ENCODE results near the gene UTS2B. TPM values are rescaled to one million over a fixed set of nuclear protein-coding genes. Genes with fewer than 3 reads are reported as not detected.

UTS2B gene
- 0.68 TPM in 1 of 2 replicates, not detected in the other for total RNA-seq

GRCh38 chr3:191329654-191330529 lies at the start of gene UTS2B:
Gene UTS2B, minus strand, starts transcription at chr3:191330526. Its CDS starts 48,337 bp downstream, at chr3:191282189.
- DNase-seq, result peak; percentile 60

DNA sequence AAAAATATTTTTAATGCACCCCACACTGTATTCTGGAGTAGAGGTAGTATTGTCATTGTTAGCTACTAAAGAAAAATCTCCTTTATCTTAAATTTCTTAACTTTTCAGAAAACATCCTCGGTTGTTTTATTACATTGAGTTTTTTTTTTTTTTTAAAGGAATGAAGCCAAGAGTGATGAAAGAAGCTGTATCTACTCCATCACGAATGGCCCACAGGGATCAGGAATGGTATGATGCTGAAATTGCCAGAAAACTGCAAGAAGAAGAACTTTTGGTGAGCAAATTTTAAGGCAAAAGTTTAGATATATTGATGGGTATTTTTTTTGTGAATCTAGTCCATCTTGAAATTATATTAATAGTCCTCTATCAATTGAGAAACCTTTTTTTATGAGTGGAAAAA lies 49.7 kb upstream of the UTS2B start:
- DNase-seq, result no peak

DNA sequence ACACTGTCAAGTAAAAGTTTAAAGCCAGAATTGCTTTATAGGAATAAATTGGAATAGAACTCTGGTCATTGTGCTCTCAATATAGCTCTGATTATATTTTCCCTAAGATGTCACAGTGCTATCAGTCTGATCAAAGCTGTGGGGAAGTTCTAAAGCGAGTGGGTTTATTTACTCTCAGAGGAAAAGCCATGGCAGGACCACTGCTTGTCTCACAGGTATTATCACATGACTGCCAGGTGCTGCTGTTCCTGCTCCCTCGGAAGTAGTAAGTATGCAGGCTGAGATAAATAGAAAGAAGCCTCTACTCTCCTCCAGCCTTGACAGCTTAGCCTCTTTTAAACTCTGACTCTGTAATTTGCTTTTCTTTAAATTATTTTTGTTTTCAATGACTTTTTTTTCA lies 49.1 kb upstream of the UTS2B start:
- no peak for DNase-seq

DNA sequence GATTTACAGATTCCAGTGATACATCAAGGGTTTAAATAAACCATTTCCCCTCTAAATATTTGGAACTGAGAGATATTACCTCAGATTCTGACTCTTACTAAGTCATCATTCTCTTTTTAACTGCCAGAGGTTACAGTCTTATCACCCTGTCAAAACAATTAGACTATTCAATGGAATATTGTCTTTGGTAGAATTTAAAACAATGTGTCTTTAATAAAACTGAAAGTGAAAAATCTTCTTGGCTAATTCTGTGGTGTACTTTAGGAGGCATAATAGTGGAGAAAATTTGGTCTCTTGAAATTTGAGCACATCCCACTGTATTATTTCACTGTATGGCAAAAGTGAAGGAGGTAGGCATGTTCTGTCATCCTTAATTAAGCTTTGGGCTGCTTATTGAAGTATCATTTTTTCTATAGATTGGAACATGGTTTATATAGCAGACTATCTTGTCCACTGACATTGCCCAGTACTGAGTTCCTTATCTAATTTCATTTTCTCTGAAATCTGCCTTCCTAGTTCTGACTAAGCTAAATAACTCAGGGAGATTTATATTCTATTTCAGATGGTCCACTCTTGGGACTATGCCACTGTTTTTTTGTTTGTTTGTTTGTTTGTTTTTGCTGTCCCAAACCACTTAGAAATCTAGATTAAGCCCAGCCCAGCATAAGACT lies 48.0 kb upstream of the UTS2B start:
- DNase-seq, result no peak

DNA sequence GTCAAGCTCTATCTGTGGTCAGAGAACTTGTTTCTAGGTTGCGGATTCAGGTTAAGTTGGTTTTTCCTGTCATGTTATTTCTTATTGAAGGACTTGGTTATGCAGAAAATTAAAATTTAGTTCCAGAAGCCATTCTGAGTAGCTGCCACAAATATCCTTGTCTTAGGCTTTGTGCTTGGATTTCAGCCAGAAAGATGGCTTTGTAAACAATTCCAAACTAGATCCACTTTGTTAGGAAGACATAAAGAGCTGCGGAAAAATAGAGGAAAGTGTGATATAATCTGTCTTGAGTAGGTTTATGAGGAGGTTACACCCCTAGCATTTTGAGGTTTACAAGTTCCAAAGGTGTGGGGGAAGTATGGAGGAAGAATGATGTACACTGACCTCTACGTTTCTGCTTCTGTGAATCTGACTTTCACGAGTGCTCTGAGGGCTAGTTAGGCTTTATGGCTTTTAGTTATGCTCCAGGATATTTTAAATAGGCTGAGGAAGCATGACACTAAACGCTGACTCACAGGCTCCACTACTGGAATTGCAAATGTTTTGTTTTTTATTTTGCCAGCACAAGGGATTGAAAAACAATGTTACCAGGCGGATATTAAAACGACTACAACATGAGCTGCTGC lies 46.3 kb upstream of the UTS2B start:
- peak; percentile 88 for DNase-seq

DNA sequence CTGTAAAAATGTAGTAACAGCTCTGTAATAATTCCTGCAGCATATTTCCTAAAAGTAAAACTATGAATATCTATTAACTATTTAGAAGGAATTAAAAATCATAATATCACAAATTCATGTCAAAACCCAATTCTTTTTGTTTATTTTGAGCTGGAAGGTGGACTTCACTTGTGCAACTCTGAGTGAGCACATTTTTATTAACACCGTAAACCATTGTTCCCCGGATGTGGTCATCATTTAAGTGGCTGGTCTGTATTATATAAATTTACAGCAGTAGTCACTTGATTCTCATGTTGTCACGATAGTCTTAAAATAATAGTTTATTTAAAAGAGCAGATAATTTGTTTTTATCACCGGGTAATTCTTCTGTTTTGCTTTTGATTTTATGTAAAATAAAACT lies 43.0 kb upstream of the UTS2B start:
- DNase-seq, result no peak

DNA sequence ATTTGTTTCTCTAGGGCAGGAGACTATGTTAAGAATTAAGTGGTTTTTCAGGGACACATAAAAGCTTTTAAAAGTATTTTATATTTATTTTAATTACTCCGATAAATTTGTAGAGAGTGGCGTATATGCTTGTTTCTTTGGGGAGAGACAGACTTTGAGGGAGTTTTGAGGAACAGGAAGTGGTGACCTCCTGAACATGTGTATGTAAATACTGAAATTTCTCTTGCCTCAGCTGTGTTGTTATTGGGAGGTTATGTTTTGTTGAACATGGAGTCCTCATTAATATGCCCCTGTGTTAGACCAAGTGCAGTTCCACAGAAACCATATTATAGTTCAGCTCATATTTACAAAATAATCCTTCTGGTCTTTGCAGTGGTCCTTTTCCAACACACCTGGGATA lies 41.8 kb upstream of the UTS2B start:
- no peak for DNase-seq

GRCh38 chr3:191369616-191370010 lies 39.3 kb upstream of the UTS2B start:
- DNase-seq, result no peak

GRCh38 chr3:191368755-191369615 lies 38.7 kb upstream of the UTS2B start:
- DNase-seq, result no peak

- peak; percentile 77 for DNase-seq
Measured at GRCh38 chr3:191366675-191367074, 36.3 kb upstream of the UTS2B start.

- no peak for DNase-seq
Measured at GRCh38 chr3:191363221-191363620, 32.9 kb upstream of the UTS2B start.

DNA sequence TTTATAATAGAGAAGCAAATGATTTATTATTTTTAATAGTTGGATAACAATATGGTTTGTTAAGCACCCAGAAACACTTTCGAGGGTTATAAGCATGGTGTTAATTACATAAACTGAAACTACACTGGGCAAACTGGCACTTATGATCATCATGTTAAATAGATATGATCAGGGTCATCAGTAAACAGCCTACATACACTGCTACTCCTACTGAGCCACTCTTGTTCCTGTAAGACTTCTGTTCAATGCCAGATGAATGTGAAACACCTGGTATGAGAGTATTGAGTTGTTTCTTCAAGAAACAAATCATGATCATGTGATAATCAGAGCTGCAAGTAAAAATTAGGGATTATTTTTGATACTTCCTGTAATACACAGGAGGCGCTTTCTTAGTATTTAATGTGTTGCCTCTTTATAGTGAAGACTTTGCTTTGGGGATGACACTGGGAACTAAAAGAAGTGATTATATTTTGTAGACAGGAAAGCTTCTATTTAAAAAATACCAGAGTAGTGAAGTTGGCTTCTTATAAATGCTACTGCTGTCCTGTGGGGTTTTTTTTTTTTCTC lies 32.3 kb upstream of the UTS2B start:
- DNase-seq, result no peak

DNA sequence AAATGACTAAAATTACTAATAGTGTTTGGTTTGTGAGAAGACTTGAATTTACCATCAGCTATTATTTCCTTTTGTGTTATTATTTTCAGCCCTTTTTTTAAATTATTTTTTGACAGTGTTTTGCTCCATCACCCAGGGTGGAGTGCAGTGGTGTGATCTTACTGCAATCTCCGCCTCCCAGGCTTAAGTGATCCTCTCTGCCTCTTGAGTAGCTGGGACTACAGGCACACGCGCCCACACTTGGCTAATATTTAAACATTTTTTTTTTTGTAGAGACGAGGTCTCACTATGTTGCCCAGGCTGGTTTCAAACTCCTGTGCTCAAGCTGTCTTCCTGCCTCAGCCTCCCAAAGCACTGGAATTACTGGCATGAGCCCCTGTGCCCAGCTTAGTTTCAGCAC lies 31.7 kb upstream of the UTS2B start:
- no peak for DNase-seq

DNA sequence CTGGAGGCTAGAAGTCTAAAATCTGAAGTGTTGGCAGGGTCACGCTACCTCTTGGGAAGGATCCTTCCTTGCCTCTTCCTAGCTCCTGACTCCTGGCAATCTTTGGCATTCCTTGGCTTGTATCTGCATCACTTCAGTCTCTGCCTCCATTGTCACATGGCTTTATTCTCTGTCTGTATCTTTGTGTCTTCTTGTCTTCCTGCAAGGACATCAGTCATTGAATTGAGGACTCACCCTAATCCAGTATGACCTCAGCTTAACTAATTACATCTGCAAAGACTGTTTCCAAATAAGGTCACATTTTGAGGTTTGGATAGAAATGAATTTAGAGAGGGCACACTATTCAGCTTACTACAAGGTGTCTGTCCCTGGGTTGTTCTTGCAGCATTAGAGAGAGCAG lies 31.1 kb upstream of the UTS2B start:
- DNase-seq, result no peak

DNA sequence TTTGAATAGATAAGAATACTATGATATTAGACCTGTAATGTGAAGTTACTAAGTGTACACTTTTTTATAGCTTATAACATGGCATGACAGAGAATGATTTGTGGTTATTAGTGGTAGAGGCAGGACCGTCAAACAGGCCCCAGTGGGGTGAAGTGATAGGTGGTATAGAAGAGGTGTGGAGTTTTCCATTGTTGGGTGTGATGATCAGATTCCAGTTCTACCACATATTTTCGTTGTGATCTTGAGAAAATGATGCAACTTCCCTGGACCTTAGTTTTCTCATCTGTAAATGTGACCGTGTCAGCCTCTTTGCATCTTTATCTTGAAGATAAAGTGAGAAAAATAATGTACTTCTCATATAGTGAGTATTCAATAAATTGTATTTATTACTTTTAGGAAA lies 30.3 kb upstream of the UTS2B start:
- no peak for DNase-seq

GRCh38 chr3:191358929-191359328 lies 28.6 kb upstream of the UTS2B start:
- peak; percentile 46 for DNase-seq

DNA sequence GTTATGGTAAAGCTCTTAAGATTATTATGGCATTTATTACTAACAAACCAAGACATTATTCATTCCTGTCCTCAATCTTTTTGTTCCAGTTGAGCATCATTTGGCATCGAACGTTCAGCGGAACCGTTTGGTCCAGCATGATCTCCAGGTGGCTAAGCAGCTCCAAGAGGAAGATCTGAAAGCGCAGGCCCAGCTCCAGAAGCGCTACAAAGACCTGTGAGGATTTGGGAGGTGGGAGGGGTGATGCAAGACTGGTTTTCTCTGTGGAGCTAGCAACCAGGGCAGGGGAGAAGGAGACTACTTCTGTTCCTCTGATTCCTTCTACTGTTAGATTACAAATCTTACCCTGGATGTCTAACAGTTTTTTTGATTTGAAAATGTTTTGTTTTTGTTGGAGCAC lies 27.6 kb upstream of the UTS2B start:
- no peak for DNase-seq

DNA sequence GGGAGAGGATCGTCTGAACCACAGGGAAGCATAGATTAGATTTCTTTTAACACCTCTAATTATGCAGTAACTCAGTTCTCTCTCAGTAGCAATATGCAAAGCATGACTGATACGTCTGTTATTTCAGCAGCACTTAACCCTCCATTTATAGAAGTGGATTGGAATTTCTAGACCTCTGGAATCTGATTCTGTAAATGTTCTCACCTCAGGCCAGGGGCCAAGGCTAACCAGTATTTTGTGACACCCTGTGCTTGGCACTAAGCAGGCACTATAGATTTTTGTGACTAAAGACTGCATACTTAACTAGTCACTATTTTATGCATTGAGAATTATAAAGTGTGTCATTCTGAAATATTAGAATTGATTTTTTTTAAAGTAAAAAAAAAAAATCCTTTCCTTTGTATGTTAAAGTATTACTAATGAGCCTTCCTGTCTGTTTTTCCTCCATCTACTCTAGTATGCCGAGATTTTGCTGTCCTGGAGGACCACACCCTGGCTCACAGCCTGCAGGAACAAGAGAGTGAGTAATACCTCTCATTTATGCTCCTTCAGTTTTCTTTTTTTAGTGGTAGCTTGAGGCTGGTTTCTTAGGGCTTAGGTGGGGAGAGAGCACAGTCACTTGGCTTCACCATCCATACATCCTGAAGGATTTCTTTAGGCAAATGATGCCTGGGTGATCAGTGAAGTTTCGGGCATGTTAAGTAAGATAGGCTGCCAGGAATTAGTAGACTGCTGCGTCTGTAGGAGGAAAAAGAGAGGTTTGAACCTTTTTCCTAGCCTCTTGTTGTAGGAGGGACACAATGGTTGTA lies 26.5 kb upstream of the UTS2B start:
- peak; percentile 67 for DNase-seq

DNA sequence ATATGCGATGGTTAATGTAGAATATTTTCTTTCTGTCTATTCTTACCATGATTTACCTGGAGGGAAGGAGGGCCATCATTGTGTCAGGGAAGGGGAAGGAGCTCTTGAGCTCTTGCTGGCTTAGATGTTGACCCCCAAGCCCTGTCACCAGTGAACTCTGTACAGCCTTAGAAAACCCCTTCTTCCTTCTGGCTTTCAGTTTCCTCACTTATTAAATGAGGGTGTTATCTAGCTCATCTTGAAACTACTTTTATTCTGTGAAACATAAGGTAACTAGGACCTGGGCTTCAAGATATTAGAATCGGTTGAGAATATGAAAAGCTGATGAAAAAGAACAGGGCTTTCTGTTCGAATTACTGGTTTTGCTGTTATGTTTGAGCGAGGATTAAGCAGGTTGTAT lies 25.1 kb upstream of the UTS2B start:
- no peak for DNase-seq

DNA sequence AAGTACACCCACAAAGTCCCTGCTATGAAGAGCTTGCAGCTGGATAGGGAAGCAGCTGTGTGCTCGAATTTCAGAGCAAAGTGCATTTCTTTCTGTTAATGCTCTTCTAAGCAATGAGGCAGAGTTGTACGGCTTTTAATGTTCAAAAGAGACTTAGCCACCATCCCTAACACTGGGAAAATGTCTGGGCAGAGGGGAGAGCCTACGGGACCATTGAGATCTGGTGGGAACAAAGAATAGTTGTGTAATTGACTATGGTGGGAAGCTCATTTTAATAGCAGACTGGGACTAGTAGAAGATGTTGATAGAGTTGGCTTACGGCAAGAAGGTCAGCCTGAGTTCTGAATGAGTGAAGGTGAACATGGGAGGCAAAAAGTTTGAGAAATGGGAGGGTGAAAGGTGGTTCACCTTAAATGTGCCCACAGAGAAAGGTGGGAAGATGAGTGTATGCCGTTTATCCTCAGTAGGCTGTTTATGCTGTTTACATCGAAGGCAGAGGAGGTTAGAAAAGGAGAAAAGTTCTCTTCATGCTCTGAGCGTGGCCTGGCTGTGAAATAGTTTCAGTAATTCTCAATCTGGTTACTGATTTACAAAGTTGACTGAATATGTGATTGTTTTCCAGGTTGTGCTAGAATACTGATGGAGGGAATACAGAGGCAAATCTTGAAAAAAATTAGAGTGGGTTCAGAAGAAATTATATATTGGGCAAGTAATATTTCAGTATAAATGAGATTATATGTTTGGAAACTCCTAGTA lies 22.9 kb upstream of the UTS2B start:
- DNase-seq, result no peak

DNA sequence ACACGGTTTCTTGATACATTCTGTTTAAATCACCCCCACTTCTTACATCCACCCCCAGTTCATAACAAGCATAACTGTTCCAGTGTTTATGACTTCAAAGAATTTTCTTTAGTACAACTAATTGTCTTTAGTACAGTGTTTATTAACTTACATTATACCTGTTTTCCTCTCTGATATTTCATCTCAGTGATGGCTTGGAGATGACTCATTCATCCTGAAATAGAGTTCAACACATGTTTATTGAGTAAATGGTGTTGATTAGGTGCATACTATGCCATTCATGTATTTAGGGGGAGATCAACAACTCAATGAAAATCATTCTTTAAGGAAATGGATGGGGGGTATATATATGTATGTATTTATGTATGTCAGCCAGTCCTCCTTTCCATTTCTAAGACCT lies 21.7 kb upstream of the UTS2B start:
- DNase-seq, result peak; percentile 43
